Right atrium auricular region (tissue), 2 donors: ENCODE results near the gene ZNF550. TPM values are rescaled to one million over a fixed set of nuclear protein-coding genes. Genes with fewer than 3 reads are reported as not detected.

Source experiments
- DNase-seq: peaks from one replicate; pipeline ENCODE4 v3.0.0-alpha.2; 2019; ENCODE audit warnings: low spot score
- H3K27ac ChIP-seq, 2 donors: fragments of 200-600 bp; sonication (generic); 1 replicate in 1 of 2; 2 replicates in 1 of 2; pipeline ENCODE4 v1.5.1; 2016 to 2019
- H3K27me3 ChIP-seq, 2 donors: fragments of 200-600 bp; sonication (generic); one replicate each; pipeline versions ENCODE4 v1.5.1 to v1.6.0; 2017 to 2019
- H3K36me3 ChIP-seq: fragments of 200-600 bp; sonication (generic); one replicate; pipeline ENCODE4 v1.5.1; 2016
- H3K4me1 ChIP-seq, 2 donors: fragments of 200-600 bp; sonication (generic); one replicate each; pipeline versions ENCODE4 v1.5.1 to v1.6.0; 2017 to 2019
- H3K4me3 ChIP-seq, 2 donors: fragments of 200-600 bp; sonication (generic); 1 replicate in 1 of 2; 2 replicates in 1 of 2; pipeline ENCODE4 v1.5.1; 2017 to 2019; ENCODE audit warnings: mild to moderate bottlenecking in 1 of 2, moderate library complexity in 1 of 2
- H3K9me3 ChIP-seq, 2 donors: fragments of 200-600 bp; sonication (generic); one replicate each; pipeline ENCODE4 v1.5.1; 2019
- CTCF ChIP-seq, 2 donors: fragments of 200-600 bp; sonication (generic); IDR thresholded peaks; one replicate each; pipeline ENCODE4 v1.5.1; 2019; ENCODE audit warnings: antibody characterized with exemption in 2 of 2
- total RNA-seq, 2 donors: library from RNA; depleted of rRNA; stranded (reverse); fragments of >200 nt; gene quantifications; one replicate each; pipeline ENCODE4 v1.1.0, GENCODE V29; 2016

The ZNF550 gene
- total RNA-seq, 2 donors from 2014 or later, result 4.6 to 5.2 TPM

- no peak for TF ChIP-seq CTCF (IDR thresholded peaks at IDR 0.05)
- H3K27ac ChIP-seq, result peak overlapping the region in 1 of 2 donors; percentile 85
- peaks cover 0 to 4% of the 10 kb centered on the region in 2 donors for H3K9me3 ChIP-seq
- H3K36me3 ChIP-seq, result peaks cover 30% of the 10 kb centered on the region
- DNase-seq, result no peak
- H3K27me3 ChIP-seq, result no peaks in the 10 kb centered on the region
- peak overlapping the region; percentile 85 to 98 for H3K4me3 ChIP-seq
- H3K4me1 ChIP-seq, result peaks cover 0 to 23% of the 10 kb centered on the region in 2 donors
Measured at GRCh38 chr19:57558525-57558924, 1.1 kb downstream of the ZNF550 start.

DNA sequence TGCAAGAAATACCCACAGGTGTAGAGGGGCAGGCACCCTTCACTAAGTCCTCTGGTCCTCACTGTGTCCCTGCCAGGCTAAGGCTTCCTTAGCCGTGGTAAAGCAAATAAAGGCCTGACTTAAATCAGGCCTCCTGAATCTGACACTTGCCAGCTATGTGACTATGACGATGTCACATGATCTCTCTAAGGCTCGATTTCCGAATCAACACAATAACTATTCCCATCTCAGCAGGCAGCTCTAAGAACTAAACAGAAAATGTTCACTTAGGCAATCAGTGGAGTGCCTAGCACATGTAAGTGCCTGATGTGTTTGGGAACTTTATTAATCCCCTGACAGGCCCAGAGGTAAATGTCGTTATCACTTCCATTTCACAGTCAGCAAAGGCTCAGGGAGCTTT lies 2.0 kb downstream of the ZNF550 start:
- peak overlapping the region; percentile 3 to 45 for H3K27ac ChIP-seq
- peaks cover 0 to 8% of the 10 kb centered on the region in 2 donors for H3K9me3 ChIP-seq
- DNase-seq, result no peak
- no peak for TF ChIP-seq CTCF (IDR thresholded peaks at IDR 0.05)
- H3K4me3 ChIP-seq, result no peak overlapping the region
- H3K4me1 ChIP-seq, result peaks cover 0 to 23% of the 10 kb centered on the region in 2 donors
- H3K27me3 ChIP-seq, result no peaks in the 10 kb centered on the region
- H3K36me3 ChIP-seq, result peaks cover 39% of the 10 kb centered on the region

DNA sequence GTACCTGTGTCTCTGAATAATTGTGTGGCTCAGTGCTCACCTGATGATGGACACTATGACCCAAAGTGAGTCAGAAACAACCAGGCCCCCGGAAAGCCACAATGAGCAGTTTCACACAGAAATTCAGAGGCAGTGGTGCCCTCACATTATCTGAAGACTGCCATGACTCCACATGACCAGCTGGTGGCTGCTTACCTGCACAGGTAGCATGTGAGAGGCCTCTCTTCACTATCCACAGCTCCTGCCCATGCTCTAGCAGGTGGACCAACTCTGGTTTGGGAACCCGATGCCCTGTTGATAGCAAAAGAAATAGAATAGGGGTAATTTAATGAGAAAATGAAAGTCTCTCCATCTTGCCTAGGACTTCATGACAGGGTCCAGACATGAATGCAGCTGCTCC lies 7.2 kb downstream of the ZNF550 start:
- Histone ChIP-seq H3K36me3 (peaks cover 91% of the 10 kb centered on the region), H3K9me3 (peaks cover 4 to 59% of the 10 kb centered on the region in 2 donors)
- TF ChIP-seq CTCF (IDR thresholded peaks at IDR 0.05), result no peak

DNA sequence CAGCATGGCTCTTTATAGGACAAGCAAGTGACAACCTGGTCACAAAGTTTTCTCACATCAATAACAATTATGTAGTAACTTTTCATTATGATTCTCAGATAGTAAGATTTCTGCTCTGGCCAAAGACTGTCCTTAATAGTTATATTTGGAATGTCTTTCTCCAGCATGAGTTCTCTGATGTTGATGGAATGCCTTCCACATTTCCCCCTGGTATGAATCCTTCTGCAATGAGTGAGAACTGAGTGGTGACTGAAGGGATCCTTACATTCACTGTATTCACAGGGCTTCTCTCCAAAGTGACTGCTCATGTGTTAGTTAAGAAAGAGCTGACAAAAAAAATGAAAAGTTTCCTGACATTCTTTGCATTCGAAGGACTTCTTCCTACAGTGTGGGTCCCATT lies 13.2 kb downstream of the ZNF550 start:
- no peak for DNase-seq
- no peak overlapping the region for H3K4me3 ChIP-seq
- peaks cover 98% of the 10 kb centered on the region for H3K36me3 ChIP-seq
- no peak for TF ChIP-seq CTCF (IDR thresholded peaks at IDR 0.05)
- H3K27ac ChIP-seq, result no peak overlapping the region
- H3K4me1 ChIP-seq, result no peaks in the 10 kb centered on the region
- H3K27me3 ChIP-seq, result no peaks in the 10 kb centered on the region
- peaks cover 18 to 98% of the 10 kb centered on the region in 2 donors for H3K9me3 ChIP-seq

More for the DNA sequence above, 7.2 kb downstream of the ZNF550 start:
- Histone ChIP-seq H3K4me1 (no peaks in the 10 kb centered on the region), H3K27ac (no peak overlapping the region), H3K4me3 (no peak overlapping the region), H3K27me3 (no peaks in the 10 kb centered on the region)
- DNase-seq, result no peak

DNA sequence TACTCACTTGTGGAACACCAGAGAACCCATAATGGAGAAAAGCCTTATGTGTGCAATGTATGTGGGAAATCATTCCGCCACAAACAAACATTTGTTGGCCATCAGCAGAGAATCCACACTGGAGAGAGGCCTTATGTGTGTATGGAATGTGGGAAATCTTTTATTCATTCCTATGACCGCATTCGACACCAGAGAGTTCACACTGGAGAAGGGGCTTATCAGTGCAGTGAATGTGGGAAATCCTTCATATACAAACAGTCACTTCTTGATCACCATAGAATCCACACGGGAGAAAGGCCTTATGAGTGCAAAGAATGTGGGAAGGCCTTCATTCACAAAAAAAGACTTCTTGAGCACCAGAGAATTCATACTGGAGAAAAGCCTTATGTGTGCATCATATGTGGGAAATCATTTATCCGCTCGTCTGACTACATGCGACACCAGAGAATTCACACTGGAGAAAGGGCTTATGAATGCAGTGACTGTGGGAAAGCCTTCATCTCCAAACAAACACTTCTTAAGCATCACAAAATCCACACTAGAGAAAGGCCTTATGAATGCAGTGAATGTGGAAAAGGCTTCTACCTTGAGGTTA lies 21.6 kb downstream of the ZNF550 start:
- Histone ChIP-seq H3K36me3 (peaks cover 88% of the 10 kb centered on the region), H3K4me3 (no peak overlapping the region), H3K27ac (no peak overlapping the region), H3K9me3 (peaks cover 31 to 100% of the 10 kb centered on the region in 2 donors), H3K27me3 (no peaks in the 10 kb centered on the region), H3K4me1 (no peaks in the 10 kb centered on the region)
- DNase-seq, result no peak
- no peak for TF ChIP-seq CTCF (IDR thresholded peaks at IDR 0.05)
